ENCODE data around the gene PACRG. TPM values are rescaled to one million over a fixed set of nuclear protein-coding genes. Genes with fewer than 3 reads are reported as not detected.

PACRG gene
- total and polyA plus RNA-seq, 2 donors (not counting 3 experiments of a cell fraction or from before 2014, with no cell fraction given): 0.08 TPM; not detected in 1

DNA sequence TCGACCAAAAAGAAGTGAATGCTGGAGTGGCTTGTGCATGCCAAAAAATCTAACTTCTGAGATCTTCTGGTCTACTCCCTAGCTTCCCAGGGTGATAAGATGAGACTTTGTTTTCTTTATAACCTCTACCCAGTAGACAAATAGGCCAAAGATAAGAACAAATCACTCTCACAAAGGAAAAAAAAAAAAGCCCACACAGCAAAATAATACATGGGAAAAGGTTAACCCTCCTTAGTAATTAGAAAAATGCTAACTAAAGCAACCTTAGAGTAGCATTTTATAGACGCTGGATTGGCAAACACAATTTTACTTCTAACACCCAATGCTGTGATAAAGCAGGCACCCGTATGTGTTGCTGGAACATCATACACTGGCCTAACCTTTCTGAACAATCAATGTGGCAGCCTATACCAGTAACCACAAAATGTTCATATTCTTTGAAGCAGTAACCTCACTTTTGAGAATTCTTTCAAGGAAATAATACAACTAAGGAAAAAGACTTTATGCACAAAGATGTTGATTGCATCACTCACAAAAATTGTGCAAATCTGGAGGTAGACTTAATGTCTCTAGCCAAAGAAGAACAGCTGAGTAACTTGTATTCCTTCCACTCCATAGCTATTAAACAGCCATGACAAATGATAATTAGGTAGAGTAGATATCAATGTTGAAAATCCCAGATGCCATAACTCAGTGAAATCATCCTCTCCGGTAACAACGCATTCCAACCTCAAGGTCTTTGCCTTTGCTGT, 570.5 kb downstream of the PACRG start:
- CTCF ChIA-PET: interaction anchor here (4.8 kb wide), 1 partner anchor 9 kb away, joined by 26 read pairs; no protein-coding TSS in a partner anchor
- POLR2A ChIA-PET: interaction anchor here (0.6 kb wide), 1 partner anchor 482 kb away, joined by 4 read pairs; no protein-coding TSS in a partner anchor
- Histone ChIP-seq H4K20me1 (replicated peaks; ENCODE audit: control insufficient read depth, extremely low read depth, insufficient read depth, low read length) (no peaks in the 10 kb centered on the region), H3K4me2 (ENCODE audit: insufficient read depth, low read length) (no peak overlapping the region), H3K9me3 (replicated peaks; ENCODE audit: control insufficient read depth, insufficient read depth, low read length) (no peaks in the 10 kb centered on the region), H3K4me3 (replicated peaks in 1 of 3; ENCODE audit: insufficient read depth in 1 of 3, low read depth in 1 of 3, low read length in 3 of 3) (no peak overlapping the region), H3K9ac (replicated peaks; ENCODE audit: extremely low read depth, insufficient read depth, low read length) (no peak overlapping the region), H3K9me1 (replicated peaks; ENCODE audit: control insufficient read depth, extremely low read depth, insufficient read depth, low read length) (no peaks in the 10 kb centered on the region), H3K36me3 (ENCODE audit: control insufficient read depth in 2 of 2, extremely low read depth in 1 of 2, insufficient read depth in 2 of 2, low read length in 2 of 2) (no peaks in the 10 kb centered on the region), H2AFZ (ENCODE audit: low read depth, low read length) (no peak overlapping the region), H3K27me3 (ENCODE audit: control insufficient read depth in 2 of 2, insufficient read depth in 2 of 2, low read length in 2 of 2) (no peaks in the 10 kb centered on the region), H3K27ac (ENCODE audit: insufficient read depth, low read depth, low read length) (no peak overlapping the region), H3K79me2 (ENCODE audit: control insufficient read depth, insufficient read depth, low read length) (no peaks in the 10 kb centered on the region), H3K4me1 (ENCODE audit: control insufficient read depth, extremely low read depth, insufficient read depth, low read length) (no peaks in the 10 kb centered on the region)
- intact Hi-C loops (cut with micrococcal nuclease): no loop called here
- BruUV-seq (replicated peaks): no TSS peak
- dilution Hi-C loops (cut with MboI; ENCODE audit: extremely low pct_ligation_motif_present, low sequenced_read_pairs): no loop called here
- FAIRE-seq (no peak), DNase-seq (ENCODE audit: low read depth, low spot score) (no peak)
- TF ChIP-seq POLR2A (IDR thresholded peaks at IDR 0.05; ENCODE audit: low read depth, low read length): no peak
- no peak for TF ChIP-seq POLR2AphosphoS5 (IDR thresholded peaks at IDR 0.05; ENCODE audit: insufficient read depth, low read depth, low read length)
- TF ChIP-seq GATA2 (IDR thresholded peaks at IDR 0.05; ENCODE audit: insufficient read depth, insufficient read length, low read depth, low read length): no peak
- TF ChIP-seq CTCF (IDR thresholded peaks at IDR 0.05; ENCODE audit: extremely low read depth in 1 of 2, insufficient read depth in 1 of 2, low read depth in 1 of 2, low read length in 2 of 2): no peak
- no peak for TF ChIP-seq MYC (IDR thresholded peaks at IDR 0.05; ENCODE audit: low read depth, low read length)
- TF ChIP-seq JUN (IDR thresholded peaks at IDR 0.05; ENCODE audit: borderline replicate concordance, insufficient read depth, insufficient read length, low read depth): no peak
